HepG2 (cell line): ENCODE data around the gene DLL4. TPM values are rescaled to one million over a fixed set of nuclear protein-coding genes. Genes with fewer than 3 reads are reported as not detected.
A peak's percentile ranks its signal among the peaks of the same experiment; 100 is the strongest.

Source experiments
- ATAC-seq: fragments of 200-7000 bp; cut with Tn5 transposase; 3 replicates; pipeline ENCODE4 v1.9.1; 2020; ENCODE audit warnings: mild to moderate bottlenecking, moderate library complexity
- BruUV-seq: library from RNA; stranded (reverse); fragments of 400-500 nt; replicated peaks from 2 replicates; lab custom pipeline; 2021; lab: Mats Ljungman, UMichigan
- CTCF ChIA-PET: fragments of 300-600 bp; formaldehyde crosslinking; extraction: SDS; loops from one replicate; lab custom pipeline; 2021; ENCODE audit warnings: low total read pairs, inconsistent platforms, low intra/inter-chr PET ratio; lab: Yijun Ruan, JAX
- POLR2A ChIA-PET: fragments of 350-600 bp; sonication (Branson Sonifier 250); formaldehyde crosslinking; loops from one replicate; lab custom pipeline; 2020; ENCODE audit warnings: antibody characterized with exemption, inconsistent platforms; lab: Yijun Ruan, JAX
- DNase-seq: peaks from one replicate; pipeline ENCODE4 v3.0.0-alpha.2; 2015; ENCODE audit warnings: low spot score
- FAIRE-seq: peaks from 3 replicates; lab custom pipeline; 2011; peaks lifted over from hg19 to GRCh38; lab: Jason Lieb, UNC
- H2AFZ ChIP-seq: one replicate; pipeline ENCODE4 v1.6.1; 2011; ENCODE audit warnings: low read length, inconsistent platforms
- H3K27ac ChIP-seq: fragments of 300-600 bp; 3 replicates; pipeline ENCODE4 v1.8.0; 2011; ENCODE audit warnings: mixed run types, mild to moderate bottlenecking, mixed read lengths, low read length, inconsistent platforms; ENCODE audit not compliant: insufficient read depth; ENCODE audit errors: extremely low read length
- H3K27me3 ChIP-seq, 2 experiments: fragments of 200-600 bp in 1 of 2; 2 replicates in 1 of 2; 3 replicates in 1 of 2; pipeline versions ENCODE4 v1.6.0 to v1.8.0; 2011; ENCODE audit warnings: low read length in 2 of 2, mild to moderate bottlenecking in 2 of 2, moderate library complexity in 2 of 2, inconsistent platforms in 1 of 2; ENCODE audit not compliant: insufficient read depth in 2 of 2, control insufficient read depth in 1 of 2
- H3K36me3 ChIP-seq, 2 experiments: fragments of 200-600 bp in 1 of 2; replicated peaks in 1 of 2; 2 replicates in 1 of 2; 3 replicates in 1 of 2; pipeline versions ENCODE4 v1.5.1 to v1.8.0; 2011; ENCODE audit warnings: low read length in 2 of 2, inconsistent platforms in 1 of 2; ENCODE audit not compliant: insufficient read depth in 2 of 2, control insufficient read depth in 1 of 2
- H3K4me1 ChIP-seq: 2 replicates; pipeline ENCODE4 v1.5.1; 2012; ENCODE audit warnings: low read length, inconsistent platforms; ENCODE audit not compliant: insufficient read depth
- H3K4me2 ChIP-seq: 2 replicates; pipeline ENCODE4 v1.6.0; 2011; ENCODE audit warnings: low read depth, low read length, inconsistent platforms
- H3K4me3 ChIP-seq, 3 experiments: fragments of 200-600 bp in 1 of 3; sonication (generic), shearing (Covaris generic) in 1 of 3; replicated peaks in 1 of 3; 2 replicates each; pipeline ENCODE4 v1.5.1; 2011 to 2016; ENCODE audit warnings: low read length in 3 of 3, inconsistent platforms in 2 of 3, low read depth in 2 of 3, mild to moderate bottlenecking in 2 of 3, control low read depth in 1 of 3, mixed read lengths in 1 of 3; ENCODE audit not compliant: insufficient read depth in 1 of 3
- H3K79me2 ChIP-seq: one replicate; pipeline ENCODE4 v1.6.1; 2011; ENCODE audit warnings: low read length, inconsistent platforms; ENCODE audit not compliant: insufficient read depth
- H3K9ac ChIP-seq: 2 replicates; pipeline ENCODE4 v1.6.0; 2011; ENCODE audit warnings: mild to moderate bottlenecking, low read depth, low read length, inconsistent platforms; ENCODE audit not compliant: insufficient read depth
- H3K9me3 ChIP-seq: 2 replicates; pipeline ENCODE4 v1.5.1; 2012; ENCODE audit warnings: mild to moderate bottlenecking, low read length
- H4K20me1 ChIP-seq: 2 replicates; pipeline ENCODE4 v1.6.0; 2011; ENCODE audit warnings: inconsistent platforms, mild to moderate bottlenecking, low read length, moderate library complexity; ENCODE audit not compliant: insufficient read depth
- CREBL2 ChIP-seq: sonication (generic); formaldehyde crosslinking; IDR thresholded peaks from 2 replicates; pipeline ENCODE4 v1.8.1; 2023; ENCODE audit warnings: missing genetic modification reagents, mild to moderate bottlenecking, borderline replicate concordance
- FOSL2 ChIP-seq: sonication (generic); formaldehyde crosslinking; IDR thresholded peaks from 2 replicates; pipeline ENCODE4 v1.4.0; 2020; ENCODE audit warnings: missing genetic modification reagents
- HMGXB4 ChIP-seq, 2 experiments: sonication (generic) in 1 of 2; formaldehyde crosslinking in 1 of 2; IDR thresholded peaks; 2 replicates each; pipeline versions ENCODE4 v1.4.0 to v1.6.1; 2018 to 2020; ENCODE audit warnings: missing genetic modification reagents in 2 of 2, borderline replicate concordance in 1 of 2, low read depth in 1 of 2, mild to moderate bottlenecking in 1 of 2, missing biosample characterization in 1 of 2
- HNRNPL ChIP-seq: fragments of 200-400 bp; formaldehyde crosslinking; IDR thresholded peaks from 2 replicates; pipeline ENCODE4 v1.6.1; 2017; ENCODE audit warnings: mild to moderate bottlenecking, low read depth, low read length
- MAFG ChIP-seq: sonication (generic); formaldehyde crosslinking; IDR thresholded peaks from 2 replicates; pipeline ENCODE4 v1.5.1; 2020; ENCODE audit warnings: mild to moderate bottlenecking, missing genetic modification reagents
- NKX3-1 ChIP-seq: sonication (generic); formaldehyde crosslinking; IDR thresholded peaks from 2 replicates; pipeline ENCODE4 v1.5.0; 2020; ENCODE audit warnings: missing genetic modification reagents
- SNRNP70 ChIP-seq: fragments of 200-400 bp; formaldehyde crosslinking; IDR thresholded peaks from 2 replicates; pipeline ENCODE4 v1.6.1; 2017; ENCODE audit warnings: mild to moderate bottlenecking, low read depth, low read length, moderate library complexity
- TFAP4 ChIP-seq: sonication (generic); IDR thresholded peaks from 2 replicates; pipeline ENCODE4 v1.6.1; 2016; ENCODE audit warnings: low read depth, borderline replicate concordance
- ZNF143 ChIP-seq: sonication (generic); formaldehyde crosslinking; IDR thresholded peaks from 2 replicates; pipeline ENCODE4 v1.4.0; 2020; ENCODE audit warnings: missing genetic modification reagents
- ZNF18 ChIP-seq: sonication (generic); formaldehyde crosslinking; IDR thresholded peaks from 2 replicates; pipeline ENCODE4 v1.8.0; 2022; ENCODE audit warnings: mild to moderate bottlenecking, missing genetic modification reagents; ENCODE audit not compliant: insufficient replicate concordance
- ZNF367 ChIP-seq: sonication (generic); formaldehyde crosslinking; IDR thresholded peaks from 2 replicates; pipeline ENCODE4 v1.4.0; 2020; ENCODE audit warnings: missing genetic modification reagents, borderline replicate concordance
- ZNF691 ChIP-seq: sonication (generic); formaldehyde crosslinking; IDR thresholded peaks from 2 replicates; pipeline ENCODE4 v1.4.0; 2020; ENCODE audit warnings: missing genetic modification reagents, low read depth, mild to moderate bottlenecking, borderline replicate concordance
- ZNF883 ChIP-seq: sonication (generic); formaldehyde crosslinking; IDR thresholded peaks from 2 replicates; pipeline ENCODE4 v1.5.1; 2020; ENCODE audit warnings: mild to moderate bottlenecking, missing genetic modification reagents; ENCODE audit errors: not compliant biosample characterization
- ZSCAN31 ChIP-seq: sonication (generic); formaldehyde crosslinking; IDR thresholded peaks from 2 replicates; pipeline ENCODE4 v1.5.0; 2020; ENCODE audit warnings: low read depth, mild to moderate bottlenecking, missing genetic modification reagents
- WGBS: methylation state at CpG from one replicate; pipeline ENCODE4 v1.1.6; 2017; ENCODE audit warnings: low lambda C conversion rate; 5-methylcytosine and 5-hydroxymethylcytosine counted together
- in situ Hi-C: cut with HindIII; loops from 2 replicates; pipeline ENCODE4 v1.10.0; 2017; ENCODE audit warnings: low pct_unique_long_range_greater_than_20kb; ENCODE audit not compliant: extremely low pct_ligation_motif_present
- intact Hi-C: fragments of 100-400 bp; cut with micrococcal nuclease; formaldehyde crosslinking; loops from one replicate; pipeline ENCODE4 v1.10.0; 2022; ENCODE audit not compliant: unreplicated experiment
- polyA plus RNA-seq, 8 experiments: library from polyadenylated mRNA; depleted of rRNA in 3 of 8; stranded (reverse) in 7 of 8; unstranded in 1 of 8; fragments of >200 nt; fragmentation: Illumina TruSeq in 4 of 8; extraction: Trizol in 4 of 8; gene quantifications; 2 replicates each; pipeline versions ENCODE4 v1.2.1 to v1.2.3, GENCODE V29; 2011 to 2016; ENCODE audit warnings: low read depth in 4 of 8, missing spikeins in 1 of 8, mixed read lengths in 1 of 8; ENCODE audit not compliant: insufficient read depth in 1 of 8
- total RNA-seq, 5 experiments: library from RNA; depleted of rRNA; stranded (reverse); fragments of >200 nt; fragmentation: Illumina TruSeq; extraction: Trizol; gene quantifications; 2 replicates each; pipeline ENCODE4 v1.2.3, GENCODE V29; 2016; ENCODE audit warnings: low read depth in 1 of 5

Gene DLL4
- total and polyA plus RNA-seq, 2 of the 13 experiments (the other 11 are each of a cell fraction or from before 2014, with no cell fraction given) = 0.20 to 0.25 TPM

GRCh38 chr15:40940296-40940801 is 11.2 kb downstream of the DLL4 start (continued):
- no peak for TF ChIP-seq HMGXB4 (CRISPR knock-in tag; IDR thresholded peaks at IDR 0.05; ENCODE audit: borderline replicate concordance in 1 of 2, low read depth in 1 of 2)
- TF ChIP-seq SNRNP70 = no peak
- TF ChIP-seq NKX3-1 (CRISPR knock-in tag) = no peak
- no peak for TF ChIP-seq MAFG
- no peak for TF ChIP-seq ZNF143
- no peak for TF ChIP-seq ZSCAN31
- no peak for TF ChIP-seq FOSL2 (CRISPR knock-in tag)

- Histone ChIP-seq H3K36me3 (no peaks in the 10 kb centered on the region), H3K27me3 (peaks cover 0 to 40% of the 10 kb centered on the region in 2 experiments; a peak in 3 of 5 replicates), H3K9ac (peak overlapping the region; percentile 51), H3K79me2 (no peaks in the 10 kb centered on the region), H3K4me2 (peak overlapping the region; percentile 99), H2AFZ (no peak overlapping the region), H4K20me1 (no peaks in the 10 kb centered on the region), H3K4me3 (peak overlapping the region; percentile 38 to 74 (median 52); a peak in 5 of 6 replicates), H3K27ac (peak overlapping the region; percentile 51), H3K4me1 (peaks cover 64% of the 10 kb centered on the region), H3K9me3 (no peaks in the 10 kb centered on the region)
- DNase-seq = no peak
- no peak for FAIRE-seq
- intact Hi-C loops = loop anchor here (5.0 kb wide), 1 partner anchor 34 kb away; no protein-coding TSS in a partner anchor
- BruUV-seq = no TSS peak
- ChIA-PET CTCF (interaction anchor here (0.6 to 1.3 kb wide), 2 partner anchors 37 to 80 kb away, joined by 3 read pairs; no protein-coding TSS in a partner anchor), POLR2A (interaction anchor here (1.0 to 2.1 kb wide), 6 partner anchors 9 to 46 kb away, joined by 3 to 10 read pairs (median 5); partner anchors contain the start of gene DLL4)
- in situ Hi-C loops = no loop called here
- 0% methylated on average over 2 of the region's 7 CpGs for WGBS
- peak; percentile 2 for ATAC-seq
- TF ChIP-seq TFAP4 (0 out of 2 replicates have a peak, but pooled peaks have one; percentile 18), ZNF691 (CRISPR knock-in tag) (no peak), HNRNPL (no peak), CREBL2 (CRISPR knock-in tag) (no peak), ZNF18 (CRISPR knock-in tag) (no peak), ZNF367 (CRISPR knock-in tag) (no peak), ZNF883 (CRISPR knock-in tag) (peak; percentile 5)
These were observed 12.0 kb downstream of the DLL4 start for GRCh38 chr15:40941068-40941527.
